Common myeloid progenitor, CD34-positive (primary cell): ENCODE data around the gene REXO2.

Experiments used
- CTCF ChIA-PET: fragments of 350-600 bp; sonication (Branson Sonifier 250); formaldehyde crosslinking; loops from one replicate; lab custom pipeline; 2021; ENCODE audit warnings: antibody characterized with exemption; lab: Charles Lee
- POLR2A ChIA-PET: fragments of 350-600 bp; sonication (Branson Sonifier 250); formaldehyde crosslinking; loops from one replicate; lab custom pipeline; 2021; ENCODE audit warnings: antibody characterized with exemption; lab: Charles Lee
- DNase-seq, 3 donors: peaks; one replicate each; pipeline versions ENCODE4 v3.0.0 to v3.0.0-alpha.2; 2013
- H3K27ac ChIP-seq, 2 experiments: 1 replicate in 1 of 2; 2 replicates in 1 of 2; pipeline ENCODE4 v1.7.0; 2013; ENCODE audit warnings: inconsistent platforms in 2 of 2, low read length in 2 of 2, mild to moderate bottlenecking in 2 of 2, low read depth in 1 of 2, moderate library complexity in 1 of 2; ENCODE audit not compliant: severe bottlenecking in 2 of 2, insufficient read depth in 1 of 2, poor library complexity in 1 of 2
- H3K27me3 ChIP-seq, 5 experiments: replicated peaks in 2 of 5; 1 replicate in 3 of 5; 2 replicates in 2 of 5; pipeline versions ENCODE4 v1.6.1 to v1.7.0; 2013; ENCODE audit warnings: low read length in 4 of 5, mild to moderate bottlenecking in 2 of 5, moderate library complexity in 2 of 5, inconsistent platforms in 1 of 5; ENCODE audit not compliant: insufficient read depth in 5 of 5, control insufficient read depth in 4 of 5
- H3K36me3 ChIP-seq, 4 experiments: 1 replicate in 2 of 4; 2 replicates in 2 of 4; pipeline versions ENCODE4 v1.6.1 to v1.7.0; 2013; ENCODE audit warnings: low read length in 3 of 4, control low read depth in 1 of 4, mild to moderate bottlenecking in 1 of 4; ENCODE audit not compliant: control insufficient read depth in 4 of 4, insufficient read depth in 4 of 4
- H3K4me1 ChIP-seq, 4 experiments: 1 replicate in 3 of 4; 2 replicates in 1 of 4; pipeline versions ENCODE4 v1.6.1 to v1.7.1; 2013; ENCODE audit warnings: low read length in 3 of 4, mild to moderate bottlenecking in 3 of 4, control low read depth in 1 of 4, inconsistent platforms in 1 of 4, moderate library complexity in 1 of 4; ENCODE audit not compliant: control insufficient read depth in 4 of 4, insufficient read depth in 4 of 4; ENCODE audit errors: control extremely low read depth in 1 of 4
- H3K4me3 ChIP-seq, 7 experiments: 1 replicate in 4 of 7; 2 replicates in 3 of 7; pipeline versions ENCODE4 v1.5.1 to v1.7.0; 2013; ENCODE audit warnings: mild to moderate bottlenecking in 7 of 7, low read length in 6 of 7, moderate library complexity in 6 of 7, inconsistent platforms in 2 of 7, low read depth in 2 of 7, control low read depth in 1 of 7; ENCODE audit not compliant: insufficient read depth in 4 of 7, control insufficient read depth in 1 of 7; ENCODE audit errors: extremely low read depth in 1 of 7
- H3K9me3 ChIP-seq, 5 experiments: 1 replicate in 4 of 5; 2 replicates in 1 of 5; pipeline versions ENCODE4 v1.6.1 to v1.7.1; 2013; ENCODE audit warnings: low read length in 4 of 5, mild to moderate bottlenecking in 2 of 5, inconsistent platforms in 1 of 5, low read depth in 1 of 5, moderate library complexity in 1 of 5; ENCODE audit not compliant: control insufficient read depth in 4 of 5, insufficient read depth in 2 of 5; ENCODE audit errors: control extremely low read depth in 1 of 5
- WGBS: methylation state at CpG from one replicate; pipeline ENCODE4 v1.1.5; 2013; ENCODE audit not compliant: insufficient coverage; 5-methylcytosine and 5-hydroxymethylcytosine counted together

Gene REXO2

DNA sequence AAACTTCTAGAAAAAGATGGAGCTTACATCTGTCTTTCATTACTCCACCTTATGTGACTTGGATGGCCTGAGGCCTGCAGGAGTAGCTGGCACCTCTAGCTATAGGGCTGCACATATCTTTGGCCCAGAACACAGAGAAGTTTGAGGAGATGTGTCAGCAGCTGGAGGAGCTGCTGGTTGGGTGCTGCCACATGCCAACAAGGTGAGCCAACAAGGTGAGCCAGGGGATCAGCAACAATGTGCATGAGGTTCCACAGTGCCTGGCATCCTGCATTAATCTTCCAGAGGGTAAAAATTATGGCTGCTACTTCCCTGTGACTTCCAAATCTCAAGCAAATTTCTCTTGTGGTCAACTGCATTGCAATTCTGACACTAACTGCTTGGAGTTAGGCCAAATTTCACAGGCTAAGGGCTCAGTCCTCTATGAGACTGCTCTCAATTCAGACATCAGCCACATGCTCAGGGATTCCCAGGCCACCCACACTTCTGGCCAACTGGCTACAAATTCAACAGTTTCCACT lies 22.8 kb upstream of the REXO2 start:
- no peak overlapping the region for H3K4me3 ChIP-seq
- CTCF ChIA-PET = no interaction called here
- H3K9me3 ChIP-seq = no peaks in the 10 kb centered on the region
- no peak for DNase-seq
- peaks cover 0 to 7% (median 2%) of the 10 kb centered on the region in 4 experiments for H3K36me3 ChIP-seq
- no peak overlapping the region for H3K27ac ChIP-seq
- POLR2A ChIA-PET = no interaction called here
- H3K4me1 ChIP-seq = no peaks in the 10 kb centered on the region
- H3K27me3 ChIP-seq = no peaks in the 10 kb centered on the region

DNA sequence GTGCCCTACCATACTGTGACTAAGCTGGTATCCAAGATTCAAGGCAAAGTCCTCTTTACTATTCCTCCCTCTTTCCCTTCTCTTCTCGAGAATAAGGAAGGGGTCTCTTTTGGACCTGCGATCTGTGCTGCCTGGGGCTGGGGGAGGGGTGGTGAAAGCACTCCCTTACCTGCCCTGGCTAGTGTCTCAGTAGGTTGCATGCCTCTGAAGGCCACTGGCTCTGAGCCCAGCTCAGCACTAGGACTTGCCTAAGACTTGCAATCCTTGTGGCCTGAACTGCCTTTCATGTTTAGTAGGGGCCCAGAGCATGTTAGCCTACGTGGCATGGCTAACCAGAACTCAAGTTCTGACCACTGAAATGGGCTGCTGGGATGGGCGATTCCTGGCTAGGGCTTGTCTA lies 13.0 kb upstream of the REXO2 start:
- Histone ChIP-seq H3K9me3 (peaks cover 0 to 5% (median 2%) of the 10 kb centered on the region in 5 experiments), H3K4me1 (no peaks in the 10 kb centered on the region), H3K4me3 (no peak overlapping the region), H3K27ac (no peak overlapping the region), H3K27me3 (no peaks in the 10 kb centered on the region), H3K36me3 (no peaks in the 10 kb centered on the region)
- no peak for DNase-seq
- 100% methylated on average over 4 of the region's 4 CpGs for WGBS
- ChIA-PET CTCF (no interaction called here), POLR2A (interaction anchor here (0.6 kb wide), 1 partner anchor 17 kb away, joined by 3 read pairs; no protein-coding TSS in a partner anchor)

DNA sequence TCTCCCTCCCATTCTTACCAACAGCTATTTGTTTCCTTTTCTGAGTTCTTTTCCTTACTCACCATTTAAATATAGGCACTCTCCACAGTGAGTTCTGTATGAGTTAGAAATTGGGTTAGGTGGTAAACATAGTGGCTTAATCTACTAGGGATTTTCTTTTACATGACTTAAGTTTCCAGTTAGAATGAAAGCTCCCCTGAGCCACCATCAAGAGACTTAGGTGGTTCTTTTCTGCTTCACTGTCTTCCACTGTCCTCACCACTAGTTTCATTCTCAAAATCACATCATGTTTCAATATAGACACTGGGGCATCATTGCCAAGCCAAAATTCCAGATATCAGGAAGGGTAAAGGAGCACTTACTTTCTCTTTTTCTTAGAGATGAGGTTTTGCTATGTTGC lies 9.0 kb upstream of the REXO2 start:
- ChIA-PET POLR2A (no interaction called here), CTCF (interaction anchor here (1.3 kb wide), 1 partner anchor 37 kb away, joined by 3 read pairs; no protein-coding TSS in a partner anchor)
- H3K4me3 ChIP-seq = no peak overlapping the region
- no peak overlapping the region for H3K27ac ChIP-seq
- no peaks in the 10 kb centered on the region for H3K27me3 ChIP-seq
- no peaks in the 10 kb centered on the region for H3K36me3 ChIP-seq
- peaks cover 0 to 2% (median 0%) of the 10 kb centered on the region in 5 experiments for H3K9me3 ChIP-seq
- DNase-seq = no peak
- H3K4me1 ChIP-seq = no peaks in the 10 kb centered on the region

DNA sequence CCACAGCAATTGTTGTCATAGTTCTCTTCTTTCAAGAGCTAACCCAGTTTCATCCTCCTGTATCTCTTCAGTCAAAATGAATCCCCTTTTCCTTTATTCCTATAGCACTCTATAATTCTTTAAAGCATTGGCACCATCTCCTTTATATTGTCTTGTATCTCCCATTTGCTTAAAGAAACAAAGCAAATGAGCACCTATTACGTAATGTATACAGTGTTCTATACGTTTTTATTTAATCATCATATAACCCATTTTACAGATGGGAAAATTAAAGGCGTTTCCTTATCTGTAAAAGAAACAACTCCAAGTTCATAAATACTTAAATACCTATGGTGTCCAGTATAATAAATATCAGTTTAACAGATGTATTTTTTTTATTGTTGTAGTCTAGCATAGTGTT lies 6.4 kb upstream of the REXO2 start:
- no peak overlapping the region for H3K4me3 ChIP-seq
- H3K4me1 ChIP-seq = no peaks in the 10 kb centered on the region
- no peaks in the 10 kb centered on the region for H3K27me3 ChIP-seq
- H3K27ac ChIP-seq = no peak overlapping the region
- WGBS = 100% methylated on average over 1 of the region's 3 CpGs
- ChIA-PET CTCF (no interaction called here), POLR2A (no interaction called here)
- no peaks in the 10 kb centered on the region for H3K36me3 ChIP-seq
- DNase-seq = no peak
- peaks cover 0 to 2% (median 0%) of the 10 kb centered on the region in 5 experiments for H3K9me3 ChIP-seq

DNA sequence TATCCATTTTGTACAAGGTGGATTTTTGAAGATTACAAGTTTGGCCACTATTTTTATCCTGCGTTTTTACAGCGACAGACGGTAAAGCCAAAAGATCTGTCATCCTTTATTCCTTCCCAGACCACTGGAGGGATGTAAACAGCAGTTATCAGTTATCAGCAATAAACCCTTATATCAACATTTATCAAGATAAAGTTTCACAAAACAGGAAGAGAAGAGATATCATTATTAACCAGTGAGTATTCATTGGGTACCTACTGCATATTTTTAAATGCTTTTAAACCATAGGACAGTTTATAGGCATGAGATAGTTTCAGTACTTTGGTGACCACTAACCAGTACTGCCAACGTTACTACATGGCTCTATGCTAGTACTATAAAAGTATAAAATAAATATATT lies 5.9 kb upstream of the REXO2 start:
- CTCF ChIA-PET = no interaction called here
- WGBS = 80% methylated on average over 3 of the region's 4 CpGs
- Histone ChIP-seq H3K36me3 (no peaks in the 10 kb centered on the region), H3K4me3 (no peak overlapping the region), H3K9me3 (peaks cover 0 to 2% (median 0%) of the 10 kb centered on the region in 5 experiments), H3K27ac (no peak overlapping the region), H3K4me1 (peaks cover 0 to under 1% (median 0%) of the 10 kb centered on the region in 4 experiments), H3K27me3 (no peaks in the 10 kb centered on the region)
- no peak for DNase-seq
- POLR2A ChIA-PET = no interaction called here

DNA sequence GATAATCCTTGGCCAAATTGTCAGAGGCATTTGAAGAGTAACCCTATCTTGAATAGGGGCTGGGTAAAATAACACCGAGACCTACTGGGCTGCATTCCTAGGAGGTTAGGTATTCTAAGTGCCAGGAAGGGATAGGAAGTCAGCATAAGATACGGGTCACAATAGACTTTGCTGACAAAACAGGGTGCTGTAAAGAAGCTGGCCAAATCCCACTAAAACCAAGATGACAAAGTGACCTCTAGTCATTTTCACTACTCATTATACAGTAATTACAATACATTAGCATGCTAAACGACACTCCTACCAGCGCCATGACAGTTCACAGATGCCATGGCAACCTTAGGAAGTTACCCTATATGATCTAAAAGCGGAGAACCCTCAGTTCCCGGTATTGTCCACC lies 964 bp upstream of the REXO2 start:
- 89% methylated on average over 6 of the region's 6 CpGs for WGBS

DNA sequence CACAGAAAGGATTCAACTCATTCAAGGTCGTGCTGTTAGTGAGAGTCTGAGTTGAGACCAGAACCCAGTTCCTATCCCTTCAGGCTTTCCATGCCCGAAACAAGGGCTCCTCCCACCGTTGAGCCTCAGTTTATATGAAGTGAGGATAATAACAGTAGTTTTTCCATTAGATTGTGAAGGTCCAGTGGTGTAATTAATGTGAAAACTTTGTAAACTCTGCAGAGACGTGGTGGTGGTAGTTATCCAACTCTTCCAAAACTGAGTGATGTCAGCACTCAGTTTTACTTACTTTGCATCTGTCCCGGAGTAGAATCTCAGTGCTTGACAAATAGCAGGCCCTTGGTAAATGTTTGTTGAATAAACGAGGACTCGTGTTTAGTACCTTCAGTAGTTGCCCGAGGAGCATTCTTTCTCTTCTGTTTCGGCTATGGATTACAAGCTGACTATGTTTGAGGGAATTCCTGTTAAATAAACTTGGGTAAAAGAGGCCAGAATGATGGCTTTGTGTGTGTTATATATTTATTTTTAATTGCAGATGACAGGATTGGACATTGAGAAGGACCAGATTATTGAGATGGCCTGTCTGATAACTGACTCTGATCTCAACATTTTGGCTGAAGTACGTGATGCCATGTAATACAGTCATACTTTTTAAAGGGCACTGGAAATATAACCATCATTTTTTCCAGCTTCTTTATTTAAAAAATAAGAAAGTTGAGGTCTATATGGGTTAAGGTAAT lies 1.0 kb downstream of the REXO2 start:
- H3K9me3 ChIP-seq = no peaks in the 10 kb centered on the region
- DNase-seq = no peak
- H3K27ac ChIP-seq = peak overlapping the region; percentile 19 to 82
- H3K4me1 ChIP-seq = peaks cover 6 to 21% (median 15%) of the 10 kb centered on the region in 4 experiments
- ChIA-PET CTCF (no interaction called here), POLR2A (no interaction called here)
- H3K4me3 ChIP-seq = peak overlapping the region; percentile 87 to 99 (median 97)
- peaks cover 0 to 9% (median 5%) of the 10 kb centered on the region in 4 experiments for H3K36me3 ChIP-seq
- WGBS = 34% methylated on average over 7 of the region's 10 CpGs
- no peaks in the 10 kb centered on the region for H3K27me3 ChIP-seq

More for the DNA sequence above, 964 bp upstream of the REXO2 start:
- no peak for DNase-seq
- Histone ChIP-seq H3K4me3 (peak overlapping the region in 1 of 7 experiments; percentile 97), H3K27me3 (no peaks in the 10 kb centered on the region), H3K36me3 (no peaks in the 10 kb centered on the region), H3K9me3 (no peaks in the 10 kb centered on the region), H3K4me1 (peaks cover 6 to 21% (median 15%) of the 10 kb centered on the region in 4 experiments), H3K27ac (peak overlapping the region in 1 of 2 experiments; percentile 16)
- POLR2A ChIA-PET = no interaction called here
- CTCF ChIA-PET = no interaction called here
